GM19239 (cell line): ENCODE results near the gene SIDT1.

Experiments used
- DNase-seq: peaks from one replicate; pipeline ENCODE4 v3.0.0; 2011; ENCODE audit warnings: low spot score; ENCODE audit not compliant: insufficient read length
- FAIRE-seq: peaks from 2 replicates; lab custom pipeline; 2011; peaks lifted over from hg19 to GRCh38; lab: Jason Lieb, UNC

Gene SIDT1

DNA sequence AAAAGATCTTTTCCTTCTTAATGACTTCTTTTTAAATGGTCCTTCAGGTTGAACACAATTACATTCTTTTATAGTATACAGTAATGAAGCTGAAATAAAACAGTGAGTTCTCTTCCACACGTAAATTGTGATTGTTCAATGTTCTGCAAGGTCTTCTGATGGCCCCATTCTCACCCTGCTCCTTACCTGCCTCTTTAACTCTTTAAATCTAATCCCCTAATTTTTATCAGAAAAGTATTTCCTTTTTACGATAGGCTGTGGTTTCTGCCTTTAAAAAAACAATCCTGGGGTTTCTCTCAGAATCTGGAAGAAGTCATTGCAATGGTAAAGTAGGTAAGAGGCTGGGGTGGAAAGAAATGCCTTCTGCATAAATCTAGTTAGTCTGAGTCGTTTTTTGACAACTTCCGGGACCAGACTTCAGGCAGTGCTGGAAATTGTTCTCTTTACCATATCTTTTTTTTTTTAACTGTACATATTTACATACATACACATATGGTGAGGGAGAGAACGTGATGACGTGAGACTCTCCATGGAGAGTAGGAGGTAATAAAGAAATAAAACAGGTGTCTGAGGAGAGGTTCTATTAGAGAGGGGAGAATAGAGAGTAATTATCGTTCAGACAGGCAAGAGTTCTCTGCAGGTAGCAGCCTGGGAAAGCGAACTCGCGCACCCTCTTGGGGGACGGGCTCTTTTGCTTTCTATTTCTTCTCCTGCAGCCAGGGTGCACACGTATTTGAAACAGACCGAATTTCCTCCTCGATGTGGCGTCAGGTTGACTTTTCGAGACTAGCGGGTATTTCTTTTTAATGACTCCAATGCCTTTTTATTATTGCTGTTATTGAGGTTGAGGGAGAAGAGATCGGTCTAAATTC lies at the start of gene SIDT1:
TSS of gene SIDT1 (plus strand) at position 730 of the 872 bp plus-strand sequence. CDS start 467 bp downstream, outside the sequence.
- FAIRE-seq: peak; percentile 98
- no peak for DNase-seq

GRCh38 chr3:113485161-113485609 lies 47.2 kb upstream of the SIDT1 start:
- FAIRE-seq (no peak), DNase-seq (no peak)

DNA sequence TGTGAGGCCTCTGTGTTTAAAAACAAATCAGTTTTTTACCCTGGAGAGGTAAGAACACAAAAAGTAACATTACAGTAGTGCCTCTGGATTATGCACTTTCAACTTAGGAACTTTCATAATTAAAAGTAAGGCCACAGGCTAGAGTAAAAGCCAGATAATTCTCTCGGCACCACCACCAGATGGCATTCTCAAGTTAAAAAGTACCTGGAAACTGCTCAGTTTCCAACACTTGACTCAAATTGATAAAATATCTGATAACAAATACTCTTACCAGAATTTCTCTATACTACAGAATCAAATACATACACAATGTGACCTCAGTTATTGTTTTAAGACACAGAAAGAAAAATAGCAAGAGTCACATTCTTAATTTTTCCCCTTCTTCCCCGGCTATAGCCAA lies 37.3 kb upstream of the SIDT1 start:
- FAIRE-seq (peak; percentile 95), DNase-seq (peak; percentile 13)

DNA sequence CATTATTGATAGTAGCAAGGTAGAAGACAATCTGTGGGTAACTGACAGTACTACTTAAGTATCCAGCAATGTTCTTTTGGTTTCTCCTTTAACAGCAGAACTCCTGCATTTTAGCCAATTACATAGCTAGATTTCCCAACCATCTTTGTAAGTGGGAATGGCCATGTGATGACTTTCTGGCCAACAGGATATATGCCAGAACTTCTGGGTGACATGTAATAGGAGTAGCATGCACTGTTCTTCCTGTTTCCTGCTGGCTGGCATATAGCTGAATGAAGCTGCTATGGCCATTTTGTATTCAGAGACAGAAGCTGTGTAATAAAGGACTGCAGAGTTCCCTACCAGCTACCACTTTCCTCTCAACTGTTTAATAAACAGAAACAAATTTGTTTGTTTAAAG lies 35.4 kb upstream of the SIDT1 start:
- no peak for DNase-seq
- no peak for FAIRE-seq

DNA sequence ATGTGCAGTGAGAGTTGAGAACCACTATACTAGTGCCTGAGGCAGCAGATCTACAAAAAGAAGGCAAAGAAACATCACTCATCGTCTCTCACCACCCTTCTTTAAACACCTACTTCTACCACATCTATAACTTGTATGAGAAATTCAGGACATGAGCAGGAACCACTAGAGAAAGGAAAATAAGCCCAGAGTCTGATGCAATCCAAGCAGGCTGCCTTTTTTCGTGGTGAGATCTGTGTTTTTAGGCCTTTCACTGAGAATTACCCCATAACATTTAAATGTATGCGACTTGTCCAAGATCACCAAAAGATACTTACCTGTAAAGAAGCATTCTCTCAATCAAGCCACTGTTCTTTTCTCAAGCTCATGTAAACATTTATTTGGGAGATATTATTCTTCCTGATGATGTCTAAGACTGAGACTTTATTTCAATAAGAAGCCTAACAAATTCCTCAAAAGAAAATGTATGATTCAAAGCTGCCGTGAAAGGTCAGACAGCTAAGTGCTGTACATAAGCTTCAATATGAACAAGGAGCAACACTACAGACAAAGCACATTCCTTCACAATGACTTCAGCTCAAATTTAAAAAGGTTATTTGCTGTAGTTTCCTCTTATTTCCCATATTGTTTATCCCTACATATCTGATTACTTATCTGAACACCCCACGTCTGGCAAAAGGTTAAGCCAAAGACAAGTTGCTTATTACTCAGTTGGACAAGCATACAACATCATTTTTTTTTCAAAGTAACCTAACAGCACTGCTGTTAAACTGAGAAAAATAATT lies 33.9 kb upstream of the SIDT1 start:
- FAIRE-seq: no peak
- no peak for DNase-seq

GRCh38 chr3:113499081-113499480 lies 33.3 kb upstream of the SIDT1 start:
- DNase-seq (no peak), FAIRE-seq (no peak)

GRCh38 chr3:113501597-113501996 lies 30.8 kb upstream of the SIDT1 start:
- FAIRE-seq (peak; percentile 75), DNase-seq (no peak)

- FAIRE-seq (no peak), DNase-seq (no peak)
Measured at GRCh38 chr3:113505867-113506266, 26.5 kb upstream of the SIDT1 start.

DNA sequence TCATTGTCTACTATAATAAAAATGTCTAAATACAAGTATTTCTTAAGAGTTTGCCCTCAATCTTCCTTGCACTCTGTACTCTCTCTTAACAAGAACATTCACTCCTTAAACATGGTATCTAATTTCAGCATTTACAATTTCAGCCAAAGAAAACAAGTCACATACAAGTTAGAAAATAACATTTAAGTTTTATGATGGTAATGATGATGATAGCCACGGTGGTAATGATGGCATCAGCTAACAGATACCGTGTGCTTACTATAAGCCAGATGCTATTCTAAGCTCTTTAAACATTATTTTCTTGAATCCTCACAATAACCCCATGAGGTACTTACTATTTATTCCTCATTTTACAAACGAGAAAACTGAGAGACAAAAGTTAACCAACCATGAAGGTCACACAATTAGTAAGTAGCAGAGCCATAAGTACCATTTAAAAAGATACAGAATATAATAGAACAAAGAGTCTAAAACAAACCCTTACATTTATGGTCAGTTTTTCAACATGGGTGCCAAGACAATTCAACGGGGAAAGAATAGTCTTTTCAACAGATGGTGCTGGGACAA lies 24.8 kb upstream of the SIDT1 start:
- FAIRE-seq (no peak), DNase-seq (no peak)

- DNase-seq (no peak), FAIRE-seq (no peak)
Measured at GRCh38 chr3:113508966-113509365, 23.4 kb upstream of the SIDT1 start.

GRCh38 chr3:113514265-113514769 lies 18.0 kb upstream of the SIDT1 start:
- DNase-seq (no peak), FAIRE-seq (peak; percentile 64)

- DNase-seq (no peak), FAIRE-seq (peak; percentile 4)
Measured at GRCh38 chr3:113516115-113516505, 16.2 kb upstream of the SIDT1 start.

DNA sequence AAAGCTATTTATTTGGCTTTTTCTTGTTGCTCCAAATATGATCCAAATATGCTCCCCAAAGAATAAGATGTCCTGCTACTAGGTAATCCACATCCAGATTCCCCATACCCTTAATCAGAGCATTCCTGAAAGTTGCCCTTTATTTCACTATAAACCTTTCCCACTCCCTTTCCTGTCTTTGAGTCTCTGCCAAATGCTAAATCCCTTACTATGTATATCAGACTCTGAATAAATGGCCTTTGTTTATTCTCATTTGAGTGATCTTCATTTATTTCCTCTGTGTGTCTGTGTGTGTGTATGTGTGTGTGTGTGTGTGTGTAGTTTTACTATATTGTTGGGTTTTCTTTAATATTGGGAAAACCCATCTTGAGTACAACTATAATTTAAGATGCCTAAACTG lies 10.4 kb upstream of the SIDT1 start:
- FAIRE-seq (no peak), DNase-seq (no peak)

- FAIRE-seq (no peak), DNase-seq (no peak)
Measured at GRCh38 chr3:113523241-113523640, 9.1 kb upstream of the SIDT1 start.

- FAIRE-seq: no peak
Measured at GRCh38 chr3:113532698-113533533, 561 bp downstream of the SIDT1 start.

DNA sequence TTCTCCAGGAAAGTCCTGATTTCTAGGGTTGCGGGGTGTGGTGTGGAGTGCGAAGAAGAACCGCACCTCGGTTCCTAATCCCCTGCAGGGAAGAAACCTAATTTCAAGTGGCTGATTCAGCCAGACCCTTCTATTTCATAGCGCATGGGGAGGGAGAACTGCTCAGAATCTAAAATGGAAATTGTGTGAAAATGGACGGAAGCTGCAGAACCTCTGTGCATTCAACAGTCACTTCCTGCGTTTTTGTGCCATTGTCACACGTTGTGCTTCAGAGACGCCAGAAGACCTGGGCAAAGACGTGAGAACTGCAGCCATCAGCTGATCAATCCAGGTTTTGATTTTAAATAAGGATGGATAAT lies 1.2 kb downstream of the SIDT1 start:
- DNase-seq: no peak
- FAIRE-seq: peak; percentile 97

More at GRCh38 chr3:113532698-113533533, 561 bp downstream of the SIDT1 start:
- no peak for DNase-seq

- no peak for DNase-seq
Measured at GRCh38 chr3:113534365-113534764, 2.0 kb downstream of the SIDT1 start.

GRCh38 chr3:113535898-113536297 lies 3.5 kb downstream of the SIDT1 start:
- no peak for DNase-seq
- peak; percentile 85 for FAIRE-seq

More at GRCh38 chr3:113534365-113534764, 2.0 kb downstream of the SIDT1 start:
- no peak for FAIRE-seq

DNA sequence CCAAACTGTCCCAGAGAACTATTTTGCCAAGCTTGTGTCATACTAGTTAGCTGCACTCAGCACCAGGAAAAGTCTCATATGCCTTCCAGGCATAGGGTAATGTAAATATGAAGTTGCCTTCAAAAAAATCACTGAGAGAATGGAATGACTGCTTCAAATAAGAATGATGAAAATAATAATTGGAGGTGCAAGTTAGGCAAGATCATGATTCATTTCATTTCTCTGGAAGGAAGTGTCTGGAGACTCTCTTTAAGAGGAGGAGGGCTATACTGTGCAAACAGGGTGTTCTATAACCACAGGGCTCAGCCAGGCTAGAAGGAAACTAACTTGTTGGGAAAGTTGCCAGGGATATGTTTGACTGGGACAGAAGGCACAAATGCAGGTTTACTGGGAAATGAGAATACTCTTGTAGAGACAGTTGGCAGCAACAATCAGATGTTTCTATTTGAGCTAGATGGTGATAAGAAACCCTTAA lies 4.3 kb downstream of the SIDT1 start:
- FAIRE-seq (peak; percentile 66), DNase-seq (no peak)

DNA sequence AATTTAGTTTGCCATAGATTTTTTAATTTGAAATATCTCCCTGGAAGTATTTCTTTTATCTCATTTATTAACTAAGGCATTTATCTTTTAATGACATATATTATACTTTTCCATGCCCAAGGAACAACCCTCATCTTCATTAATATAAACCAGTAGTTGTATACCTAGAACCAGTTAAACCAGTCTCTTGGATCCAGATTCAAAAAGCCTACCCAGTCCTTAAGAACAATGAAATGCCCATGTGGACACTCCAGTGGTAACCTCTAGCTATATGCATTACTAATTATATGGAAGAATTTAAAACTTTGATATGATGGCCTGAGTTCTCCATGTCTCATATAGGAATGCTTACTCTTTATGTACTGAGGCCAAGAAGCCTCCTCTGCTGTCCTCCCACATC lies 4.8 kb downstream of the SIDT1 start:
- DNase-seq: no peak
- FAIRE-seq: no peak
